GM18520 (cell line): ENCODE measurements around the gene MYO9A.

ENCODE experiments used
- ATAC-seq: cut with Tn5 transposase; IDR thresholded peaks from one replicate; pipeline ENCODE4 v1.9.1; 2021; ENCODE audit not compliant: unreplicated experiment

Gene MYO9A

DNA sequence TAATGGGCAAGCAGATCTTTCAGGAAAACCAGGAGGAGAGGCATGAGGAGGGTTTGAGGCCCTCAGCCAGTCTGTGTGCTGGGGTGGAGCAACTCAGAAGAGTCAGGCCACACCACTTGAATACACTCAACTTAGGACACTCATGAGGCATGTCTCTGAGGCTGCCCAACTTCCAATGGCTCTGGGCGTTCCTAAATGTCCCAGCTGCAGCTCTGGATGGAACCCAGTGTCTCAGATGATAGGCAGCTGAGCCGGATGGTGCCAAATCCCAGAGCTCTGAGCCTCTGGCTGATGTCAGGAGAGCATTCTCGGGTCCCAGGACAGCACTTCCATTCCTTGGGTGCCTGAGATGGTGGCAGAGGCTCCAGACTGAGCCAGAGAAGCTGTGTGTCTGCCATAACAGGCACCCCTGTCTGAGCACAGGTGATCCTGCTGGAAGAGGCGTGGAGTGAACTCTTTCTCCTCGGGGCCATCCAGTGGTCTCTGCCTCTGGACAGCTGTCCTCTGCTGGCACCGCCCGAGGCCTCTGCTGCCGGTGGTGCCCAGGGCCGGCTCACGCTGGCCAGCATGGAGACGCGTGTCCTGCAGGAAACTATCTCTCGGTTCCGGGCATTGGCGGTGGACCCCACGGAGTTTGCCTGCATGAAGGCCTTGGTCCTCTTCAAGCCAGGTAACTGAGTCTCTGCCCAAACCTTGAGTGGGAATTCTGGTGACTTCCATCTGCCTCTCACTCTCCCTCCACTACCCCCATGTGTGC, 304.8 kb downstream of the MYO9A start:
- no peak for ATAC-seq

DNA sequence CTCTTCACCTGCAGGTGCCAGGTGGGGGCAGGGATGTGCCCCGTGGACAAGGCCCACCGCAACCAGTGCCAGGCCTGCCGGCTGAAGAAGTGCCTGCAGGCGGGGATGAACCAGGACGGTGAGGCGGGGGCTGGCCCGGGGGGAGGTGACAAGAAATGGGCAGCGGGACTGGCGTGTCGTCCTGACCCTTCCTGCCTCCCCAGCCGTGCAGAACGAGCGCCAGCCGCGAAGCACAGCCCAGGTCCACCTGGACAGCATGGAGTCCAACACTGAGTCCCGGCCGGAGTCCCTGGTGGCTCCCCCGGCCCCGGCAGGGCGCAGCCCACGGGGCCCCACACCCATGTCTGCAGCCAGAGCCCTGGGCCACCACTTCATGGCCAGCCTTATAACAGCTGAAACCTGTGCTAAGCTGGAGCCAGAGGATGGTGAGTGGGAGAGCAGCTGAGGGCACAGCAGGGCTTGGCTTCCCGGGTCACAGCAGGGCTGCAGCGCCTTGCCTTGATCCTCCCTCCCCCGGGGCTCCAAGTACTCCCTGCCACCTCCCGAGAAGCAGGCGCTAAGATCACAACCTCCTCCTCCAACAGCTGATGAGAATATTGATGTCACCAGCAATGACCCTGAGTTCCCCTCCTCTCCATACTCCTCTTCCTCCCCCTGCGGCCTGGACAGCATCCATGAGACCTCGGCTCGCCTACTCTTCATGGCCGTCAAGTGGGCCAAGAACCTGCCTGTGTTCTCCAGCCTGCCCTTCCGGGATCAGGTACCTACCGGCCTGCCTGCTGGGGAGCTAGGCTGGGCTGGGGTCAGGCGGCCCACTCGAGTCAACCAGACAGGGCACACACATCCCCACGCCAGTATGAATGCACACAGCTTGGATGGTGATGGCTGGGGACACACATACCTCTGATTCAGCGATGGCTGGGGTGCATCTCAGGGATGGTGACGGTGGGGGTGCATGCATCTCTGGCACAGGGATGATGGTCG, 305.9 kb downstream of the MYO9A start:
- ATAC-seq = no peak

DNA sequence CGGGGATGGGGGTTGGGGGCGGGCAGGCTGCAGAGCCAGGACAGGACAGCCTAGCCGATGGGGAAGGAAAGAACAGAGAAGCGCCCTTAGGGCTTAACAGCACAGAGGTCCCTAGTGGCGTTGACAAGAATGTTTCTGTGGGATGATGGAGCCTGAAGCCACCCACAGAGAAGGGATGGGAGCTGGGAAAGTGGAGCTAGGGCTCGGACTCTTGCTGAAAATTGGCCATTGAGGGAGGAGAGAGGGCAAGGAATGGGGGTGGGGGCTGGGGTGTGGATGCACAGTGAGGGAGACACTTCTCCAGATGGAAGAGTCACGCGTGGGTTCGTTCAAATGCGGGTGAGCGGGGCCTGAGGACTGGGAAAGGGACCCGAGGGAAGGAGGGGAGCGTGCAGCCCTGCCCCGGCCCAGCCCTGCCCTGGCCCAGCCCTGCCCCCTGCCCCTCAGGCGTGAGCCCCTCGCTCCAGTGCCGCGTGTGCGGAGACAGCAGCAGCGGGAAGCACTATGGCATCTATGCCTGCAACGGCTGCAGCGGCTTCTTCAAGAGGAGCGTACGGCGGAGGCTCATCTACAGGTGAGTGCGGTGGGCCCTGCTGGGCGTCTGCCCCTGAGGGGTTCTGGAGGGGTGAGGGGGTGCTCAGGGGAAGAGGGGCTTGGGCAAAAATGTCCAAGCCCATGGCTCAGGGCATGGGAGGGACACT, 306.8 kb downstream of the MYO9A start:
- no peak for ATAC-seq

DNA sequence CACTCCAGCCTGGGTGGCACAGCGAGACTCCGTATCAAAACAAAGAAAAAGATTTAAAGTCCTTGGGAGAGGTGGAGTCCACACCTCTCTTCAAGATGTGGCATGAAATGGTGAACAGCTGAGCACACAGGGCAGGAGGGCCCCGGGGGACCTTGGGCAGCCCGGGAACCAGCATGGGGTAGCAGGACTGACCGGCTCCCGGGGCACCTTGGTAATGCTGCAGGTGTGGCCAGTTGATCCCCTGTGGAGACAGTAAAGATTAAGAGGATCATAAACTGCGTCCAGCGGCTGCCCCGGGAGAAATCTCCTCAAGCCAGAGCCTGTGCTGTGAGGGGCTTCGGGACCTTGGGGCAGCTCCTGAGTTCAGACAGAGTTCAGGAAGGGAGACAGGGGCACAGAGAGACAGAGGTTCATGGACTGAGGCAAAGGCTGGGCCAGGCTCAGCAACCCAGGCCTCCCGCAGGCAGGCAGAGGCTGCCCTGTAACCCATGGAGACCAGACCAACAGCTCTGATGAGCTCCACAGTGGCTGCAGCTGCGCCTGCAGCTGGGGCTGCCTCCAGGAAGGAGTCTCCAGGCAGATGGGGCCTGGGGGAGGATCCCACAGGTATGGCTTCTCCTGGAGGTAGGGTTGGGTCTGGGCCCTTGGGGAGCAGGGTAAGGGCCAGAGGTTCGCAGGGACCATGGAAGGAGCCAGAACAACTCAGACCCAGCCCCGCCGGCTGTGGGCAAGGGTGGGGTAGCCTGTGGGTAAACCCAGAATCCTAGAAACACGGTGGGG, 307.5 kb downstream of the MYO9A start, which contains the start of gene NR2E3:
Gene NR2E3, plus strand, starts transcription at position 299 of the 780 bp plus-strand sequence. Its CDS starts 190 bp downstream, at position 489.
- no peak for ATAC-seq

DNA sequence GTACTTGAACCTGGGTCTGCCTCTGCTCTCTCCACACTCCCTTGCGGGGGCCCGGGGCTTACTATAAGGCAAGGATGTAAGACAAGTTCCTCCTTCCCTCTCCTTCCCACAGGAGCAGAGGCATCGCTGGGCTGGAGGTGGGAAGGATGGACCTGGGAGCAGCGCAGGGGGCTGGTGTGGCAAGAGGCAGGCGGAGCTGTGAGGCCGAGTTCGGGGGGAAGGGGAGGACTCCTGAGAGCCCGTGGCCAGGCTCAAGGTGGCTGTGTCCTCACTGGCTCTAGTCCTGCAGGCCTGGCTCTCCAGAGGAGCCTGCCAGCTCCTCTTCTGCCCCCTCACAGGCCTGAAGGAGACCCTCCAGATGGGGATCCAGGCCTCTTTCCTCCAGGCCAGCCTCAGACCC, 308.6 kb downstream of the MYO9A start:
- ATAC-seq = no peak

DNA sequence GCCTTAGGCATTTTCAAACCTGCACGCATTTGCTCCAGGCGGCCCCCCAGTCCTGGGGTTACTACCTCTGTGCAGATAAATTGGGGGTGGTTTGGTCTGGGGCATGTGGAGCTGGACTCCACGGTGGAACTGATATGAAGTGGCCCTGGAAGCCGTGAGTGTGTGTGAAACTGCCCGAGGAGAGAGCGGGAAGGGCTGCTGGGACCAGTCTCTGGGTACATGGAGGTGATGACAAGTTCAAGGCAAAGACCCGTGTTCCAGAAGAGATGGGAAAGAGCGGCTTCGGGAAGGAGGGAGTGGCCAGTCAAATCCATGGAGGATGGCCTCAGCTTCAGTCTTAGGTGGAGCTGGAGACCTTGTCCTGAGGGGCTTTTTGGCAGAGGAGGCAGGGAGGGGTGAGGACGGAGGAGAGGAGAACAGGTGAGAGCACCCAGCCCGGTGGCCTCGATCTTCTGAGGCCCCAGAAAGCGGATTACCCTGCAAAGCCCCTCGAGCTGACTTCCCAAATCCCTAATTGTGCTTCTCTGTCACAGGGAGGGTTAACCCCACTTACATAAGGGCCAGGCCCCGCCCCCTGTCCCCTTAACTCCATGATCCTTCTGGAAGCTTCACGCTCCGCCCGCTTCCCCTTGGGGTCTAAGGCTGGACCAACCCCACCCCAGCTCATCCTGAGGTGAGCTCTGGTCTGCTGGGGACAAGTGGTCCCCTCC, 309.5 kb downstream of the MYO9A start:
- ATAC-seq = no peak

DNA sequence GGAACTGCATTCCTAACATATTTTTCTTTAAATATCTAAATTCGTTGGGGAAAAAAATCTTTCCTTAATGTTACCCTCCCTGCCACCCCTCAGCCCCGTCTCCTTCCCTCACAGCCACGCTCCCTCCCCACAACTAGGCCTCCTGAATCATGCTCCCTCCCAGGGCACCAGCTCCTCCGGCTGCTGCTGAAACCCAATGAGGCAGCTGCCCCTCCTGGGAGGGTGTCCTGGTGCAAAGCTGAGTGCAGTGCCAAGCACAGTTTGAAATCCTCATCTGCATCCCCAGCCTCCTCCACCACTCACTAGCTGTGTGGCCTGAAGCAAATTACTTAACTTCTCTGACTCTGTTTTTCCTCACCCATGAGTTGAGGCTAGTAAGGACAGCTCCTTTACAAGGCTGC, 310.3 kb downstream of the MYO9A start:
- no peak for ATAC-seq

DNA sequence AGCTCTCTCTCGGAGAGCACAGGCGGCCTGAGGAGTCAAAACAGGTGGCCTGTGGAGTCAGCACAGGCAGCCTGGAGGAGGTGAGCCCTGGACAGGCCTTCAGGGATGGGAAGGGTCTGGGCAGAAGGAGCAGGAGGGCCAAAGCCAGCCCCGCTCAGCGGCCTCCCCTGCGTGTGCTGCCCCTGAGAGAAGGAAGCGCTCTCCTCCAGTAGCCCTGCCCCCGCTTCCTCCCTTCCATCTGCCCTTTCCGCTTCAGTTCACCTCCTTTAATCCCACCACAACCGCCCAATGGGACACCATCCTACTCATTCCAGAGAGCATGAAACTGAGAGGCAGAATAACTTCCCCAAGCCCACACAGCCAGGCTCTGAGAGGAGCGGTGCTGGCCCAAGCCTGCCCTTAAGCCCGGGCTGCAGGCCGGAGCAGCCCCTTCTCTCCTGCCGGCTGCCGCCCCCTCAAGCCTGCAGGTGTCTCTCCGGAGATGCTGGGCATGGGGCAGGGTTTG, 310.8 kb downstream of the MYO9A start:
- ATAC-seq = no peak

DNA sequence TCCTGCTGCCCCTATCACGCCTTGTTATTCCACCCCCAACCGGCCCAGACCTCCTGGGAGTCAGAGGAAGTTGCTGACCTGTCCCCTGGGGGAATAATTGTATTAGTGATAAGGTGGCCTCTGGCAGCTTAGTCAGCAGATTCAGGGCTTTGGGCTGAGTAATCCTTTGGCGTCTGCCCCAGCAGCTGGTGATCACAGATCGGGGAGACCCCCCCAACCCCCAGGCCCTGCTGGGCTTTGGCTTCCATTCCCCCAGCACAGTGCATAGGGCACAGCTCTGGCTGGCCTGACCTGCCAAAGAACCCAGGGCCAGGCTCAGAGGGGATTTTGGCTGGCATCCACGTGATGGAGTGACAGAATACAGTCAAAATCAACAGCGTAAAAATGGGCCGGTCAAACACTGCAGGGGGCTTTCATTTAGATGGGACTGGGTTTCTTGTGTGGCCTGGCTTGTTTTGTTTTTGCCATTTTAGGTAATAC, 311.5 kb downstream of the MYO9A start:
- ATAC-seq = no peak

DNA sequence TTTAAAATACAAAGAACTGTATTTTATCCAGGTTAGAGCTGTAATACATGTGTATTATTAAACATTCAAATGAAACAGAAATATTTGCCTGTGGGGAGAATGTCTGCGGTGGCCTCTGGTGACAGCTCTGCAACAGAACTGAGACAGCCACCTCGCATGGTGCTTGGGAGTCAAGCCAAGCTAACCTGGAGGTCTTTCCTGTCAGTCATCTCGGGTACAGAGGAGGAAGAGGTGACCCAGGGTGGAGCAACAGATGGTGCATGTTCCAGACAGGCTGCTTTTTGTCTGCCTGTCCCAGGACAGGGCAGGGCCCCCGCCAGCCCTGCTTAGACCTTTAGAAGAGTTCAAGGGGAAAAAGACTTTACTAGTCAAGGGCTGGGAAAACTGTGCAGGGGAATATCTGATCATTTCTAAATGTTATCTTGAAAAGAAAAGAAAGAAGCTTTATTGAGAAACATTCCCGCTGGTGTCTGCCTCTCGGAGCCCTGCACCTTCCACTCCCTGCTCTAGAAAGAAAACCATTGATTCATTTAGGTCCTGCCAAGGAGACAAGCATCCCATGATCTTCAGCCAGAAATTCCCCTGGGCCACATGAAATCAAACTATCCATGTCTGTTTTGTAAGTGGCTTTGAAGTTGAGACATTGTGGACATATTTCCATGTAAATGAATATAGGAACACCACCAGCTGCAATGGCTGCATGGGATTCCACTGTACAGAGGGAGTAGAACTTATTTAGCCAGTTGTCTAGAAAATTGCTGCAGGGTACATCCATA, 313.1 kb downstream of the MYO9A start:
- ATAC-seq = no peak

DNA sequence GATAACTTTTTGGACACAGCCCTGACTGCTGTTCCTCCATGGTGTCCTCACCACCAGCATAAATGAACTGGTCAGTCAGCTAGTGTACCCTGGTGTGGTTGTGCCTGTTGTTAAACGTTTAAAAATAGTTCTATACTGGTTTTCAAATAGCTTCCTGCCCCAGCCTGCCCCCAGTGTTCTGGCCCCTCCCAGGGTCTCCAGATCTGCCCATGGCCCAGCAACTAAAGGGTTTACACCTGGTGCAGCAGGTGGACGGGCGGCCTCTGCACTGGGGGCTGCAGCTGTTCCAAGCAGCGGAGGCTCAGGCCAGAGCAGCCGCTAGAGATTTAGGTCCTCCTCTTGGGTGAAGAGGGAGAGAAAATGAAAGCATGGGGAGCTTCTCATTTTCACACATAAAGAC, 313.7 kb downstream of the MYO9A start:
- no peak for ATAC-seq

DNA sequence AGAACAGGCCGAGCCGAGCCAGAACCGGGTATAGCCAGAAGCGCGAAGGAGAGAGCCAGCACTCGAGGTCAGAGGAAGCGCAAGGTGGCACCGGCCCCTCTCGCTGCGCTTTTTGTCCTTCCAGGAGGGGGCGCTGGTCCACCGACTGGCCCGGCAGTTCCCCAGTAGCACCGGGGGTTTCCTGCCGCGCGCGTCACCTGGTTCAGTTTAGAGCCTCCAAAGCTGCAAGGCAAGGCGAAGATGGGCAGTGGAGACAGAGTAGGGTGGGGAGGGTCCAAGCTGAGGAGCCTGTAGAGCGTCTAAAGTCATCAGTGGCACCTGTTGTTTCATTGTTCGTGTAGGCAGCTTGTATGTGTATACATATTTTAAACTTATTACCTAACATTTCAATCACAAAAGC, 315.2 kb downstream of the MYO9A start:
- ATAC-seq = no peak

DNA sequence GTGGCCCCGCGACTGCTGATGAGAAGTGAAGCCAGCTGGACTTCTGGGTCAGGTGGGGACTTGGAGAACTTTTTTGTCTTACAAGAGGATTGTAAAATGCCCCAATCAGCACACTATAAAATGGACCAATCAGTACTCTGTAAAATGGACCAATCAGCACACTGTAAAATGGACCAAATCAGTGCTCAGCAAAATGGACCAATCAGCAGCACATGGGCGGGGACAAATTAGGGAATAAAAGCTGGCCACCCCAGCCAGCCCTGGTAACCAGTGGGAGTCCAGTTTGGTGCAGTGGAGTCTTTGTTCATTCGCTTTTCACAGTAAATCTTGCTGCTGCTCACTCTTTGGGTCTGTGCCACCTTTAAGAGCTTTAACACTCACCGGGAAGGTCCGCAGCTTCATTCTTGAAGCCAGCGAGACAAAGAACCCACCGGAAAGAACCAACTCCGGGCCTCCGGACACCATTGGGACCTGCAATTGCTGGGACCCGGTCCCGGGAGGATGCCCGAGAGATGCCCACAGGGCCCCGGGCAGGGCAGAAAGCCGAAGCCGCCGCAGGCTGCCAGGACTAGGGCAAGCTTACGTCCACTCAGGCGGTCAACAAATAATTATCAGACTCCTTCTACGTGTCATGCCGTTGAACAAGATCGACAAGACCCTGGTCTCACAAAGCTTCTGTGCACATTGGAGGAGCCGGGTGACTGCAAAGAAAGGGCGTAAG, 315.9 kb downstream of the MYO9A start:
- no peak for ATAC-seq

DNA sequence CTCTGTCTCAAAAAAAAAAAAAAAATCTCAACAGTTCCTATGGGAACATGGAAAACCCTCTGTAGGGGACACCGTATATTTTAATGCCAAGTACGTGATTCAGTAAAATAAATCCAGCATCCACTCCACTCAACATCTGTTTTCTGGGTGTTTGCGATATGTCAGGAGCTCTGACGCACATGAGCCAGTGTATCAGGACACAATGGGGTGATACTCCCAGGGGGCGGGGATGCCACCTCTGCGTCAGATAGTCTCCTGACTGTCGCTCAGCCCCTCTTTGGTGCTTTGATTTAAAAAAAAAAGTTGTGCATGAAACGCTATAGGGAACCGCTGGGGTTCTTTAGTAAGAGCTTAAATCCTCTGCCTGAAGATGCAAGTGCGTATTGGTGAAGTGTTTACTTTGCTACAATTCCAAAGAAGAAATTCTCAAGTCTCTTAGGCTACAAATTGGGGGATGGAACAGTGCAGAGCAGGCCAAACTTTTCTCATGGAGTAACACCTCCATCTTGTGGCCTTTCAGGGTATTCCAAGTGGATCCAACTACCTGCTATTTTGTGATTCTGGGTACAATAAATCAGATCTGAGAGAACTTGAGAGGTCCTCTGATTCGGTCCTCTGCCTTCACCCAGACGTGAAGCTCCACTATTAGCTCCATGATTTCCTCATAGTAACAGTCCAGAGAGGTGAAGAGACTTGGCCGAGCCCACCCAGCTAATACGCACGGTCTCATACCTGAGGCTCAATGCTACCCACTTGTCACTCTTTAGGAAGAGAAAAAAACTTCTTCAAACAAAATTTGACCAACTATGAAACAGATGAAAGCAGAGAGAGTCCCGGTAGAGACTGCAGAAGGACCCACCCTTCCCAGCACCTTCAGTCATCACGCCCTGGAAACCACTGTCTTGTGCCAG, 316.9 kb downstream of the MYO9A start:
- ATAC-seq = no peak

DNA sequence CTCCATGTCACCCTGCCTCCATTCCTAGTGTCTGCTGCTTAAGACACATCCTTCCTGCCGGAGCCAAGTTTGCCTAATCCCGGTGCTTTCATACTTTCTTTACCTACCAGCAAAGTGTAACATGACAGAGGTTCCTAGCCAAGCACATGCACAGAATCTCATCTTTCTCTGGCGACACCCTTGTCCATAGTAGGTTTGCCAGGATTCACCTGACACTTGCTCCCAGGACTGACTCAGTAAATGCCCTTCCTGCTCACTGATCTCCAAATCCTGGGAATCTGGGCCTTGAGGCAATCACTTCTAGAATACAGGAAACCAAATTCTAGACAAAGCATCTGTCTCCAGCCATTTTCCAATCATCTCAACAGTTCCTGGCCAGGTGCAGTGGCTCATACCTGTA, 317.8 kb downstream of the MYO9A start:
- no peak for ATAC-seq

DNA sequence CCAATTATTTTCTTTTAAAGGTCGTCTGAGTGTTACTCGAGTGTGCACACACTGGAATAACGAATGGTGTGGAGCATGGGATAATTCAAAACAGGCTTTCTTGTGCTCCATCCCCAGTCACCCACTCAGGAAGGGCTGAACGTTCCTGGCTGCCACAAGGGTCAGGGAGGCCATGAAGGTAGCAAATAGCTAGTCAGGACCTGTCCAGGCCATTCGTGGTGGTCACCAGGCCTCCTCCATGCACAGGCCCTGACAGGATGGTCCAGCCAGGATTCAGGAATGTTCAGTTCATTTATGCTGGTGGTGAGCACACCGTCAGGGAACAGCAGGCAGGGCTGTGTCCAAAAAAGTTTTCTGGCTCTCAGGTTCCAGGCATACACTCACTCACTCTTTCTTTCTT, 319.3 kb downstream of the MYO9A start:
- ATAC-seq = no peak

DNA sequence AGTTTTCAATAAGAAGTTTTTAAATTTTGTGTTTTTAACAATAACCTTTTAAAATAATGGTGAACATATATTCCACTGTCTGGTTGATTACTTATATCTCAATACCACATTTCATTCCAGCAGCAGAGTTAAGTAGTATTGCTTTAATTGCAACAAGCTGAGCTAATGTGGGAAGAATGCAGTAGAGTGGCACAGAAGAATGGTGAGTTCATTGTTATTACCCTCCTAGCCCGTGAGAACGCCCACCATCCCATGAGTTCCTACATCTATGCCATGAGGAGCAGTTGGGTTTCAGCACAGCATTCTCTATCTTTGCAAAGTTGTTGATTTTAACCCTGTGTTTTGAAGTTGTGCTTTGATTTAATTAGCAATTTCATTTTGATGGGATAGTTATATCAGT, 325.4 kb downstream of the MYO9A start:
- no peak for ATAC-seq
